ENCODE data around the gene MAPK11.
A peak's percentile ranks its signal among the peaks of the same experiment; 100 is the strongest.
"Not testable (repeated sequence)": the region's sequence is repeated elsewhere in the genome, so short reads cannot be mapped to it uniquely, and the experiment has no call there.

MAPK11 gene

GRCh38 chr22:50274311-50274710 is 4.1 kb upstream of the MAPK11 start:
- DNase-seq (ENCODE audit: extremely low spot score) = peak; percentile 63
- CTCF ChIA-PET = no interaction called here
- POLR2A ChIA-PET = no interaction called here
- no peak for TF ChIP-seq ZNF384 (IDR thresholded peaks at IDR 0.05)

- CTCF ChIA-PET = interaction anchor here (0.6 to 1.7 kb wide), 3 partner anchors 61 to 310 kb away, joined by 3 to 7 read pairs (median 4); no protein-coding TSS in a partner anchor
- DNase-seq (ENCODE audit: extremely low spot score); POLR2A ChIA-PET: not testable (repeated sequence)
These were observed 3.6 kb upstream of the MAPK11 start for GRCh38 chr22:50273781-50274180.

GRCh38 chr22:50273352-50273751 is 3.2 kb upstream of the MAPK11 start:
- CTCF ChIA-PET = interaction anchor here (0.6 to 1.7 kb wide), 3 partner anchors 61 to 311 kb away, joined by 3 to 7 read pairs (median 4); no protein-coding TSS in a partner anchor

GRCh38 chr22:50272044-50272802 is 2.0 kb upstream of the MAPK11 start:
- ChIA-PET CTCF (interaction anchor here (0.5 to 1.7 kb wide), 10 partner anchors 9 to 70 kb away, joined by 3 to 6 read pairs (median 4); partner anchors contain the start of gene HDAC10), POLR2A (interaction anchor here (1.0 to 2.0 kb wide), 11 partner anchors 9 to 253 kb away, joined by 3 to 9 read pairs (median 4); partner anchors contain the start of genes HDAC10, MAPK12, PLXNB2 and SCO2)
- DNase-seq (ENCODE audit: extremely low spot score) = no peak
- no peak for TF ChIP-seq FOXA1 (IDR thresholded peaks at IDR 0.05)
- no peak for TF ChIP-seq FOXK2 (IDR thresholded peaks at IDR 0.05)

More at GRCh38 chr22:50273352-50273751, 3.2 kb upstream of the MAPK11 start:
- POLR2A ChIA-PET = interaction anchor here (1.4 to 2.0 kb wide), 2 partner anchors 11 to 13 kb away, joined by 4 to 6 read pairs; partner anchors contain the start of gene MAPK12
- not testable (repeated sequence) for DNase-seq (ENCODE audit: extremely low spot score)

GRCh38 chr22:50271519-50271970 is 1.4 kb upstream of the MAPK11 start:
- DNase-seq (ENCODE audit: extremely low spot score) = peak; percentile 81

GRCh38 chr22:50270666-50271394 is 650 bp upstream of the MAPK11 start:
- TF ChIP-seq HDGF (IDR thresholded peaks at IDR 0.05; ENCODE audit: borderline replicate concordance) (no peak), ARNT (IDR thresholded peaks at IDR 0.05) (no peak), NFRKB (IDR thresholded peaks at IDR 0.05) (no peak), L3MBTL2 (conservative IDR thresholded peaks at IDR 0.05) (no peak), TARDBP (IDR thresholded peaks at IDR 0.05) (no peak), BHLHE40 (IDR thresholded peaks at IDR 0.05; ENCODE audit: borderline replicate concordance) (no peak), PKNOX1 (IDR thresholded peaks at IDR 0.05) (no peak)
- CTCF ChIA-PET = interaction anchor here (0.9 to 1.7 kb wide), 3 partner anchors 8 to 71 kb away, joined by 4 read pairs; no protein-coding TSS in a partner anchor
- DNase-seq (ENCODE audit: extremely low spot score) = peak; percentile 37
- POLR2A ChIA-PET = interaction anchor here (1.3 to 1.7 kb wide), 2 partner anchors 7 to 57 kb away, joined by 3 to 5 read pairs; no protein-coding TSS in a partner anchor

More at GRCh38 chr22:50271519-50271970, 1.4 kb upstream of the MAPK11 start:
- ChIA-PET CTCF (interaction anchor here (0.8 to 1.7 kb wide), 4 partner anchors 8 to 70 kb away, joined by 4 read pairs; no protein-coding TSS in a partner anchor), POLR2A (interaction anchor here (1.1 to 2.0 kb wide), 9 partner anchors 8 to 254 kb away, joined by 3 to 9 read pairs (median 4); partner anchors contain the start of genes HDAC10, PLXNB2 and SCO2)
- TF ChIP-seq PKNOX1 (IDR thresholded peaks at IDR 0.05) (no peak), SP1 (IDR thresholded peaks at IDR 0.05) (no peak), TARDBP (IDR thresholded peaks at IDR 0.05) (no peak), ARNT (IDR thresholded peaks at IDR 0.05) (no peak), HDGF (IDR thresholded peaks at IDR 0.05; ENCODE audit: borderline replicate concordance) (no peak), FOXM1 (IDR thresholded peaks at IDR 0.05; ENCODE audit: borderline replicate concordance) (no peak), BHLHE40 (IDR thresholded peaks at IDR 0.05; ENCODE audit: borderline replicate concordance) (no peak), L3MBTL2 (conservative IDR thresholded peaks at IDR 0.05) (no peak), CTBP1 (IDR thresholded peaks at IDR 0.05; ENCODE audit: borderline replicate concordance) (no peak), NFRKB (IDR thresholded peaks at IDR 0.05) (no peak), ZNF384 (IDR thresholded peaks at IDR 0.05) (no peak)

- CTCF ChIA-PET = no interaction called here
- TF ChIP-seq CTBP1 (IDR thresholded peaks at IDR 0.05; ENCODE audit: borderline replicate concordance) = no peak
- TF ChIP-seq FOXK2 (IDR thresholded peaks at IDR 0.05) = no peak
- TF ChIP-seq FOXM1 (IDR thresholded peaks at IDR 0.05; ENCODE audit: borderline replicate concordance) = no peak
- no peak for TF ChIP-seq L3MBTL2 (conservative IDR thresholded peaks at IDR 0.05)
- no peak for TF ChIP-seq TARDBP (IDR thresholded peaks at IDR 0.05)
- no peak for TF ChIP-seq SUZ12 (IDR thresholded peaks at IDR 0.05)
- no peak for TF ChIP-seq FOXA1 (IDR thresholded peaks at IDR 0.05)
- no peak for TF ChIP-seq BHLHE40 (IDR thresholded peaks at IDR 0.05; ENCODE audit: borderline replicate concordance)
- no peak for TF ChIP-seq NFRKB (IDR thresholded peaks at IDR 0.05)
- no peak for TF ChIP-seq ZNF384 (IDR thresholded peaks at IDR 0.05)
- TF ChIP-seq ARNT (IDR thresholded peaks at IDR 0.05) = no peak
- no peak for TF ChIP-seq HDGF (IDR thresholded peaks at IDR 0.05; ENCODE audit: borderline replicate concordance)
- no peak for TF ChIP-seq PKNOX1 (IDR thresholded peaks at IDR 0.05)
- no peak for DNase-seq (ENCODE audit: extremely low spot score)
- POLR2A ChIA-PET = no interaction called here
These were observed 609 bp downstream of the MAPK11 start for GRCh38 chr22:50269573-50269969.

All from HEK293T (cell line).